Choroid plexus epithelial cell (primary cell): ENCODE measurements around the gene TSKU.
"Not testable (repeated sequence)": the region's sequence is repeated elsewhere in the genome, so short reads cannot be mapped to it uniquely, and the experiment has no call there.

Source experiments
- DNase-seq: peaks from one replicate; pipeline ENCODE4 v3.0.0-alpha.2; 2010; ENCODE audit warnings: low read depth
- H3K4me3 ChIP-seq: 2 replicates; pipeline ENCODE4 v1.5.1; 2011; ENCODE audit warnings: low read depth, mild to moderate bottlenecking, control low read depth, low read length, moderate library complexity
- CTCF ChIP-seq: conservative IDR thresholded peaks from 2 replicates; pipeline ENCODE4 v1.5.1; 2011; ENCODE audit warnings: low read depth, mild to moderate bottlenecking, control low read depth, inconsistent platforms, low read length, moderate library complexity

Gene TSKU

GRCh38 chr11:76808171-76808570, 25.0 kb downstream of the TSKU start:
- no peak for TF ChIP-seq CTCF
- H3K4me3 ChIP-seq: no peak overlapping the region
- DNase-seq: no peak

GRCh38 chr11:76808996-76809395, 25.8 kb downstream of the TSKU start:
- no peak overlapping the region for H3K4me3 ChIP-seq
- no peak for DNase-seq
- no peak for TF ChIP-seq CTCF

- peak; percentile 60 for DNase-seq
- TF ChIP-seq CTCF: peak; percentile 59
- no peak overlapping the region for H3K4me3 ChIP-seq
These were observed 27.1 kb downstream of the TSKU start for GRCh38 chr11:76810151-76810853.

- TF ChIP-seq CTCF: no peak
- no peak overlapping the region for H3K4me3 ChIP-seq
- DNase-seq: no peak
These were observed 28.1 kb downstream of the TSKU start for GRCh38 chr11:76811259-76811658.

- DNase-seq: no peak
- no peak for TF ChIP-seq CTCF
- no peak overlapping the region for H3K4me3 ChIP-seq
These were observed 31.3 kb downstream of the TSKU start for GRCh38 chr11:76814414-76814813.

- H3K4me3 ChIP-seq, DNase-seq: not testable (repeated sequence)
These were observed 32.5 kb downstream of the TSKU start for GRCh38 chr11:76815678-76816077.

- no peak for DNase-seq
- TF ChIP-seq CTCF: no peak
- no peak overlapping the region for H3K4me3 ChIP-seq
These were observed 37.0 kb downstream of the TSKU start for GRCh38 chr11:76820184-76820566.

GRCh38 chr11:76821396-76821795, 38.2 kb downstream of the TSKU start:
- not testable (repeated sequence) for DNase-seq, H3K4me3 ChIP-seq
